ENCODE results near the gene CD27.

DNA sequence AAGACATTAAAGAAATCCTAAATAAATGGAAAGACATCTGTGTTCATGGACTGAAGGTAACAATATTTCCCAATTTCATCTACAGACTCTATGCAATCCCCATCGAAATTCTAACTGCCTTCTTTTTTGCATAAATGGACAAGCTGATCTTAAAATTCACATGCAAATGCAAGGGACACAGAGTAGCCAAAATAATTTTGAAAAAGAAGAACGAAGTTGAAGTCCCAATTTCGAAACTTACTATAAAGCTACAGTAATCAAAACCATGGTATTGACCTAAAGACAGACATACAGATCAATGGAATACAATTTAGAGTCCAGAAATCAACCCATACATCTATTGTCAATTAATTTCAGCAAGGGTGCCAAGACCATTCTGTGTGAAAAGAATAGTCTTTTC, 16.4 kb upstream of the CD27 start:
- TF ChIP-seq GATA3 (IDR thresholded peaks at IDR 0.05; ENCODE audit: low read depth, low read length) (no peak), GATA2 (IDR thresholded peaks at IDR 0.05; ENCODE audit: low read depth, low read length) (no peak)
